ENCODE data around the gene ZNG1B. TPM values are rescaled to one million over a fixed set of nuclear protein-coding genes. Genes with fewer than 3 reads are reported as not detected.
"Not testable (repeated sequence)": the region's sequence is repeated elsewhere in the genome, so short reads cannot be mapped to it uniquely, and the experiment has no call there.

ZNG1B gene
- total RNA-seq, 2 experiments from 2014 or later, result 27.2 to 34.2 TPM

DNA sequence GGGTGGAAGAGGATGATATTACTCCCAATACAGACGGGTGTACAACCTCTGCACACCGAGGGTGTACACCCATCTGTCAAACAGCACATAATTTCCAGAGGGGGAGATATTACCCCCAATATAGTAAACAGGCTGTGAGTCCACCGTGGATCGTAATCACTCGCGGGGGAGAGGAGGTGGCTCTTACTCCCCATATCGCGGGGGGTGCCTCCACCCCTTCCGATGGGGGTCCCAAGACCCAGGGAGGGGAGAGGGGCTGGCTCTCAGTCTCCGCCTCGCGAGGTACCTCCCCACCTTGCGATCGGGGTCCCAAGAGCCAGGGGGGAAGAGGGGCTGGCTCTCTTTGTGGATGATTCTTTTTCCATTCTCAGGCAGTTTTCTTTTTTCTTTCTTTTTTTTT is 74.4 kb downstream of the ZNG1B start:
- H3K27me3 Mint-ChIP-seq (ENCODE audit: low read depth); H3K9me3 Mint-ChIP-seq; CTCF ChIA-PET: not testable (repeated sequence)

DNA sequence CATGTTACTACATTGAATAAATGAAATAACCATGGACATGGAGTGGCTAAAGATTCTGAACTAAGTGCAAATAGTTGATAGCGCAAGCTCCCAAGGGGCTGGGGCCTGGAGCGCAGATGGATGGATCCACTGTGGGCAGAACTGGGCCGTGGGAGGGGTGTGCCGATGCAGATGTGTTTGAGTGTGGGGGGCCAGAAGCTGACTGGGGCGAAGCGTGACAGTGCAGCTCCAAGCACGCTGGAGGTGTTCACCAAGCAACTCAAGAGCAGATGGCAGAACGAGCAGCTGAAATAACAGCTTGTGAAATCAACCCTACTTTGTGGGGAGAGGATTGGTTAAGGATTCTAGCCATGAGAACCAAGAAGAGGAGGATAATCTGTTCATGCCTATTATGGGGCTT is 78.0 kb downstream of the ZNG1B start:
- DNase-seq; intact Hi-C loops (cut with micrococcal nuclease); H3K36me3 Mint-ChIP-seq (ENCODE audit: low read depth); H3K4me3 Mint-ChIP-seq; H3K9me3 Mint-ChIP-seq; H3K27ac Mint-ChIP-seq; H3K27me3 Mint-ChIP-seq (ENCODE audit: low read depth); H3K4me1 Mint-ChIP-seq (ENCODE audit: low read depth); CTCF ChIA-PET: not testable (repeated sequence)

More for the DNA sequence above, 74.4 kb downstream of the ZNG1B start:
- intact Hi-C loops (cut with micrococcal nuclease); H3K27ac Mint-ChIP-seq; H3K4me1 Mint-ChIP-seq (ENCODE audit: low read depth); H3K36me3 Mint-ChIP-seq (ENCODE audit: low read depth); DNase-seq; H3K4me3 Mint-ChIP-seq: not testable (repeated sequence)

DNA sequence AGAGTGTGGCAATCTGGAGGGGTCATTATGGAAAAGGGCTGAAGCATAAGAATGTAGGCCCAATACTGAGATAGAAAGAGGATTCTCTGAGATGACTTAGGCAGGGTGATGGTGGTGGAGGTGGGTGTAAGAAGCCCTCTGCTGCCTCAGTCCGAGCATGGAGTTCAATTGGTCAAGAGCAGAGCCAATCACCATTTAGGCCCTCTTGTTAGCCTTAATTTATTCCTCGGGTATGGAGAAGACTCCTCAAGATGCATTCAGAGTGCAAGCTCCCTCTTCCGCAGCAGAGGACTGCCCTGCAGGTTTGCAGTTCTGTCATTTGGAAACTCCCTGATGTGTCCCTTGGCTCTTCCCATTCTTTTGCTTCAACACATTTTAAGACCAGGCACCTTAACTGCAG is 78.5 kb downstream of the ZNG1B start:
- CTCF ChIA-PET; H3K4me1 Mint-ChIP-seq (ENCODE audit: low read depth); H3K36me3 Mint-ChIP-seq (ENCODE audit: low read depth); intact Hi-C loops (cut with micrococcal nuclease); H3K27me3 Mint-ChIP-seq (ENCODE audit: low read depth); H3K27ac Mint-ChIP-seq; DNase-seq; H3K4me3 Mint-ChIP-seq; H3K9me3 Mint-ChIP-seq: not testable (repeated sequence)

DNA sequence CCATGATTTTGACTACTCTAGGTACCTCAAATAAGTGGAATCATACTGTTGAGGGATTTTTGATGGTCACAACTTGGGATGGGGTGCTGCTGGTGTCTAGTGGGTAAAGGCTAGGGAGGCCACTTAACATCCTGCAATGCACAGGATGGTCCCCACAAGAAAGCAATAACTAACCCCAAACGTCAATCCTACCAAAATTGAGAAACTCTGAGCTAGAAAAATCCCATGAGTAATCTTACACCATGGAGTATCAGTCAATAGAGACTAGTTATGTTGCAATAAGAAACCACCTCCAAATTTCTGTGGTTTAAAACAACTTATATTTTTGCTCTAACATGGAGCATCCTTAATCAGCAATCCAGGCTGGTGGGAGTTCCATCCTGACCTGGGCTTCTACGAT is 79.5 kb downstream of the ZNG1B start:
- H3K36me3 Mint-ChIP-seq (ENCODE audit: low read depth); H3K9me3 Mint-ChIP-seq; H3K4me3 Mint-ChIP-seq; intact Hi-C loops (cut with micrococcal nuclease); DNase-seq; H3K4me1 Mint-ChIP-seq (ENCODE audit: low read depth); H3K27me3 Mint-ChIP-seq (ENCODE audit: low read depth); CTCF ChIA-PET; H3K27ac Mint-ChIP-seq: not testable (repeated sequence)

DNA sequence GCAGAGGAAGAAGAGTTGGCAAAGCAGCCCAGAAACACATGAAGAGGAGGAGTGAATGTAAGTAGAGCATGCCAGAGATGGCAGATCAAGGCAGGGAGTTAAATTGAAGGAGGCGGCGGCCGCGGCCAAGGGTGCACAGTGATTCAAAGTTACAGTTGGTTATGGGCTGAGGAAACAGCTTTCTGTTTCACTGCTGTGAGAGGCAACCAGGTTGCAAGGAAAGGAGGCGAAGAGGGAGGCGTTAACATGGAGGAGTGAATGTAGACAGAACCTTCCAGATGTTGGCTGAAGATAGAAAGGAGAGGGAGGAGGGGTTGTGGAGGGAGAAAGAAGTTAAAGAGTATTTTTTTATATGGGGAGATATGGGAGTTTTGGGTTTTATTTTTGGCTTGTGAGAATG is 83.3 kb downstream of the ZNG1B start:
- DNase-seq; H3K36me3 Mint-ChIP-seq (ENCODE audit: low read depth); H3K4me1 Mint-ChIP-seq (ENCODE audit: low read depth); H3K4me3 Mint-ChIP-seq; H3K27me3 Mint-ChIP-seq (ENCODE audit: low read depth); H3K27ac Mint-ChIP-seq; intact Hi-C loops (cut with micrococcal nuclease); CTCF ChIA-PET; H3K9me3 Mint-ChIP-seq: not testable (repeated sequence)

DNA sequence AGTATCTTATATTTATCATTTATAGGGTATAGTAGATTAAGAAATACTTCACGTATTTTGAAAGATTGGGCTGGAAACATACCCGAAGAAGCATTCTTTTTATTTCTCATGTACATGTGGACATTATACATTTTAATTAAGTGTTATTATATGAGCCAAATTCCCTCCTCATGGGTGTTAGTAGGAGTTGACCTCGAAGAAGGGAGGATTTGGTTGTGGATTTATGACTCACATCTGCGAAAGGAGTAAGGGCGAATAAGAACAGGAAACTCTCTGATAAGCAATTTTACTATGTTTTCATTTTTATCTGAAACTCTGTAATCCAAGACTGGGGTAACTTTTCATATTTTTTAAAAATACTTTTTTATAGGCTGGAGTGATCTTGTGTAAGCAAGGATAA is 84.0 kb downstream of the ZNG1B start:
- DNase-seq; H3K36me3 Mint-ChIP-seq (ENCODE audit: low read depth); H3K27ac Mint-ChIP-seq; H3K4me3 Mint-ChIP-seq; H3K4me1 Mint-ChIP-seq (ENCODE audit: low read depth); H3K9me3 Mint-ChIP-seq; H3K27me3 Mint-ChIP-seq (ENCODE audit: low read depth); CTCF ChIA-PET; intact Hi-C loops (cut with micrococcal nuclease): not testable (repeated sequence)

DNA sequence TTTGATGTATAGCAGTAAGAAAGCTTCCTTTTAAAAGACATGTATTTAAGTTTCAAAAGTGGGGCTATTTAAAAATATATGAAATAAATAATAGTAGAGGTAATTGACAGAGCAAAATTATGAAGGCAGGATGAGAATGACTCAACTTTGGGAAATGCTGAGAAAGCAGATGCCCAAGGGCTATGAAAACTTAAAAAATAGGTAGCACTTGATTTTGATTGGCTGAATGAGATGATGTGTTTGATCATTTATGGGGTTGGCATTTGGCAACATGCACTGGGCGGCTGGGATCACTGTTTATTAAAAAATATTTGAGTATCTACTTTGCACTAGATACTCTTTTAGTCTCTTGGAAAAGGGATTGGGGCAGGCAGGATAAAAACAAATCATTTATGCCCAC is 87.5 kb downstream of the ZNG1B start:
- H3K27me3 Mint-ChIP-seq (ENCODE audit: low read depth); H3K9me3 Mint-ChIP-seq; H3K27ac Mint-ChIP-seq; H3K4me3 Mint-ChIP-seq; H3K4me1 Mint-ChIP-seq (ENCODE audit: low read depth); CTCF ChIA-PET; intact Hi-C loops (cut with micrococcal nuclease); DNase-seq; H3K36me3 Mint-ChIP-seq (ENCODE audit: low read depth): not testable (repeated sequence)

DNA sequence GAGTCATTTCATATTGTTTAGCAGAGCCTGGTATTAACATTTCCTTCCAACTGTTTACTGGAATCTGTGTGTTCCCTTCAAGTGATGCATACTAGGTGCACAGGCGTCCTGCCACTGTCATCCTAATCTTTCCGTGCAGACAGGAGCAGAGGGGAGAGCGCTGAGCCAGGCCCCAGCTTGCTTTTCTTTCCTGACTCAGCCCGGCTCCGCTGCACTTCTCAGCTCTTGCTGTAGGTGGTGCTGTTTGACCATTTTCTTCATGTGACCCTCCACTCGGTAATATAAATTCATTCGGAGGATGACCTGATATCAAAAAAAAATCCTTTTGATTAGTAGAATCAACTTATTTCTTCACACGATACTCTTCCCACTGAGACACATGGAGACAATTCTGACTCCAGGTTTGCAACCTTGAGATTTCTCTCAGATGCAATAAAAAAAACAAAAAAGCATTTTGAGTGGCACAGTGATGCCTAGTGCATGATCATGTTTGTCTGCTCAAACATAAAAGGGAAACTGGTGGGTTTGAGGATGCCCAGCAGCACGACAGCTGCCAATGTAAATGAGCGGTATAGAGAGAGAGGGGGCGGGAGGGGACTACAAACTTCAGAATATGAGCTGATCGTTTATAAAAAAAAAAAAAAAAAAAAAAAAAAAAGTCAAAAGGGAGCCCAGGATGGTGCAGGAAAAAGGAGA is 90.0 kb downstream of the ZNG1B start:
- H3K4me3 Mint-ChIP-seq; H3K9me3 Mint-ChIP-seq; H3K27ac Mint-ChIP-seq; H3K4me1 Mint-ChIP-seq (ENCODE audit: low read depth); DNase-seq; H3K27me3 Mint-ChIP-seq (ENCODE audit: low read depth); H3K36me3 Mint-ChIP-seq (ENCODE audit: low read depth); intact Hi-C loops (cut with micrococcal nuclease): not testable (repeated sequence)
- CTCF ChIA-PET, result interaction anchor here (0.7 to 1.8 kb wide), 2 partner anchors 189 to 258 kb away, joined by 5 read pairs; no protein-coding TSS in a partner anchor

DNA sequence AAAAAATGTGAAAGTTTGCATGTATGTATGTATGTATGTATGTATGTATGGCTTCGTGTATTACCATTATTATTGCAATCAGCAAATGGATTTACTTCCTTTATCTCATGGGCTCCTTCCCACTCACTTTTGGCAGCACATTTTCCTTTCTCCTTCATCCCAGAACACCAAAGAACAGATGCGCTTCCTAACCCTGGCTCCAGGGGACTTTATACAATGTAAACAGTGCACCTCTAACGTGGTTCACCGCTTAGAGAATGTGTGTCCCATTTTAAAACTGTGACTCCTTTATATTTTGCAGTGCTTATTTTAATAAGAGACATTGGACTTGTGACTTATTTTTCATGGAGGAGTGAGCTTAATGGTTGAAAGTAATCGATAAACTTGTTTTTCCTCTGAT is 90.6 kb downstream of the ZNG1B start:
- H3K36me3 Mint-ChIP-seq (ENCODE audit: low read depth); intact Hi-C loops (cut with micrococcal nuclease); H3K4me1 Mint-ChIP-seq (ENCODE audit: low read depth); H3K4me3 Mint-ChIP-seq; H3K27ac Mint-ChIP-seq; H3K27me3 Mint-ChIP-seq (ENCODE audit: low read depth); H3K9me3 Mint-ChIP-seq; DNase-seq: not testable (repeated sequence)
- CTCF ChIA-PET, result interaction anchor here (0.7 to 1.8 kb wide), 2 partner anchors 189 to 258 kb away, joined by 5 read pairs; no protein-coding TSS in a partner anchor

DNA sequence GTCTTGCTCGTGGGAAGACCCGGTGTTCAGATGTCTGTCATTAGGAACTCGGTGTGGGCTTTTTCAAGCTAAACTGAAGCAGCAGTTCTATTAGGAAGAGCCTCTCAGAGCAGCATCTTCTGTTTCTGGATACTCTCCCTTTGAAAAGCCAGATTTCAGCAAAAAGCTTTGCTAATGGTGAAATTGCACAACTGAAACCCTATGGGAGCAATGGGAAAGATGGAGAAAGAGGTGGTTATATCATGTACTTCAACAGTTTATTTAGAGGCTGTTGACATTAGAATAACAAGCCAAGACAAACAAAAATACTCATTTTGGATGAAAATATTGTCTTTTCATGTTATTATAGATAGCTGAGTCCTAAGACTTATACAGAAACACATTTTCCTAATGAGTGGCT is 91.4 kb downstream of the ZNG1B start:
- H3K27ac Mint-ChIP-seq; H3K36me3 Mint-ChIP-seq (ENCODE audit: low read depth); H3K4me3 Mint-ChIP-seq; H3K4me1 Mint-ChIP-seq (ENCODE audit: low read depth); DNase-seq; intact Hi-C loops (cut with micrococcal nuclease); H3K27me3 Mint-ChIP-seq (ENCODE audit: low read depth); H3K9me3 Mint-ChIP-seq: not testable (repeated sequence)
- CTCF ChIA-PET, result interaction anchor here (1.8 kb wide), 1 partner anchor 188 kb away, joined by 5 read pairs; no protein-coding TSS in a partner anchor

DNA sequence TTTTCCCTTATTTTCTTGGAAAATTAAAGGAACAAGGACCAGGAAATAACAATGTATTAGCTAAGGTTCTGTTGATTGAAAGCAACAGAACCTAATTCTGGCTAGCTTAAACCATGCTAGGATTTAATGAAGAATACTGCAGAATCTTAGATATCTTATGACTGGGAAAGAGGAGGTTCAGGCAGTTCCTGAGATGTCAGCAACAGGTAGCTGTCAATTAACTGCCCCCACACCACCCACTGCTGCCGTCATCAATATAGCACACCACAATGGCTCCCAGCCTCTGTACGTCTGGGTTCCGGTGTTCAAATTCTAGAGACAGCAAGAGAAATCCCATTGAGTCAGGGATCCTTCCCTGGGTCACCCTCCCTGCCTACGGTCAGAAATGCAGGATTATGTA is 95.5 kb downstream of the ZNG1B start:
- DNase-seq; H3K36me3 Mint-ChIP-seq (ENCODE audit: low read depth); H3K27me3 Mint-ChIP-seq (ENCODE audit: low read depth); intact Hi-C loops (cut with micrococcal nuclease); H3K9me3 Mint-ChIP-seq; H3K27ac Mint-ChIP-seq; CTCF ChIA-PET; H3K4me3 Mint-ChIP-seq; H3K4me1 Mint-ChIP-seq (ENCODE audit: low read depth): not testable (repeated sequence)

DNA sequence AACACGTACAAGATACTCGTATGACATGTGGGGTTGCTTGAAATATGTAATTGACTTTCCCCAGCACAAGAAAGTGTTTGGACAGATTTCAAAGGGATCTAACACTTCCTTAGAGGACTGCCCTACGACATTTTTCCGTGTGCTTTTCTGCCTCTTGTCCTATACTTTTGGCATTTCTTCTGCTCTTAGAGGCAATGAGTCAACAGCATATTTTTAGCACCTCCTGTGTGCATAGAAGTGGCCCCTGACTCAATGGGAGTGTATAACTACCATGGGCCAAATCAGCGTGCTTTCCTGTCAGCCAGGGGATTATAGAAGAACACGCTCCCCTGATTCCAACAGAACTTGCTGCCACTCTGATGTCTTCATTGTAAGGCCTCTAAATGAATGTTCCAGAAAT is 99.1 kb downstream of the ZNG1B start:
- H3K36me3 Mint-ChIP-seq (ENCODE audit: low read depth); CTCF ChIA-PET; DNase-seq; H3K27ac Mint-ChIP-seq; H3K9me3 Mint-ChIP-seq; intact Hi-C loops (cut with micrococcal nuclease); H3K27me3 Mint-ChIP-seq (ENCODE audit: low read depth); H3K4me1 Mint-ChIP-seq (ENCODE audit: low read depth); H3K4me3 Mint-ChIP-seq: not testable (repeated sequence)

DNA sequence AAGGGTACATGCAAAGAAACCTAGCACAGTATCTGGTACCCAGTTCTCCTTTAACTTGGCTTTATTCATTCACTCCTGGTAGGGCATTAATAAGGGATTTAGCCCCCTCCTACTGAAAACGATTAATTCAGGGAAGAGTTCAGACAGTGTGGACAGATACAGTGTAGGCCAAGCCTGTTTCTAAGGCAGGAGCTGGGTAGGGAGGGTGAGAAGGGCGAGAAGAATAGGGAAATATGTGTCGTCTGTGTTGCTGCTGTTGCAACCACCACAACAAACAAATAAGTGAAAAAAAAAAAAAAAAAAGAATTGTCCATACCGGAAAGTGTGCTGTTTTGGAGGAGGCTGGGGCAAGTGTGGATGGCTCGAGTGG is 103.3 kb downstream of the ZNG1B start:
- Mint-ChIP-seq H3K4me3 (peak overlapping the region; percentile 69), H3K27me3 (ENCODE audit: low read depth) (peaks cover 11% of the 10 kb centered on the region)
- CTCF ChIA-PET; H3K36me3 Mint-ChIP-seq (ENCODE audit: low read depth); H3K9me3 Mint-ChIP-seq; DNase-seq; intact Hi-C loops (cut with micrococcal nuclease); H3K4me1 Mint-ChIP-seq (ENCODE audit: low read depth); H3K27ac Mint-ChIP-seq: not testable (repeated sequence)
